GM12872 (cell line): Measurements from ENCODE around the gene PCNX2.

ENCODE experiments used
- TF ChIP-seq, protein P1 (sequence below): IDR thresholded peaks from 3 replicates; pipeline ENCODE4 v1.5.1; 2011; ENCODE audit warnings: low read depth, mild to moderate bottlenecking, low read length, moderate library complexity; ENCODE audit not compliant: insufficient read depth

Gene PCNX2

DNA sequence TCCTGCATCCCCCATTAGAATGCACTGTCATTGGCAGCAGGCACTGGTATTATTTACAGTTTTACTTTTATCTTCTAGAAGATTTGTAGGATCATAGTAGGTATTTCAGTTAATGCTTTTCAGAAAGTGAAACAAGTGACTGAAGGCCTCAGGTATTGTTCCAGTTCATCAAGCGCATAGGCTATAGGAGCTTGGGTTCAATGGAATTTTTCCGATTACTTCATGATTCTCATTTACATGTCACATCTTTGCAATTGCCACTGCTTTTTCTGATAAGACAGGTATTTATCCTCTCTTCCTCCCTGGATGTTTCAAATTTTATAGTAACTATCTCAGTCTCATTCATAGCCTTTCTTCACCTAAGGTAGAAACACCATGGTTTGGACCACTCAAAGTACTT lies 183.8 kb downstream of the PCNX2 start:
- TF ChIP-seq, protein P1, sequence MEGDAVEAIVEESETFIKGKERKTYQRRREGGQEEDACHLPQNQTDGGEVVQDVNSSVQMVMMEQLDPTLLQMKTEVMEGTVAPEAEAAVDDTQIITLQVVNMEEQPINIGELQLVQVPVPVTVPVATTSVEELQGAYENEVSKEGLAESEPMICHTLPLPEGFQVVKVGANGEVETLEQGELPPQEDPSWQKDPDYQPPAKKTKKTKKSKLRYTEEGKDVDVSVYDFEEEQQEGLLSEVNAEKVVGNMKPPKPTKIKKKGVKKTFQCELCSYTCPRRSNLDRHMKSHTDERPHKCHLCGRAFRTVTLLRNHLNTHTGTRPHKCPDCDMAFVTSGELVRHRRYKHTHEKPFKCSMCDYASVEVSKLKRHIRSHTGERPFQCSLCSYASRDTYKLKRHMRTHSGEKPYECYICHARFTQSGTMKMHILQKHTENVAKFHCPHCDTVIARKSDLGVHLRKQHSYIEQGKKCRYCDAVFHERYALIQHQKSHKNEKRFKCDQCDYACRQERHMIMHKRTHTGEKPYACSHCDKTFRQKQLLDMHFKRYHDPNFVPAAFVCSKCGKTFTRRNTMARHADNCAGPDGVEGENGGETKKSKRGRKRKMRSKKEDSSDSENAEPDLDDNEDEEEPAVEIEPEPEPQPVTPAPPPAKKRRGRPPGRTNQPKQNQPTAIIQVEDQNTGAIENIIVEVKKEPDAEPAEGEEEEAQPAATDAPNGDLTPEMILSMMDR = no peak

DNA sequence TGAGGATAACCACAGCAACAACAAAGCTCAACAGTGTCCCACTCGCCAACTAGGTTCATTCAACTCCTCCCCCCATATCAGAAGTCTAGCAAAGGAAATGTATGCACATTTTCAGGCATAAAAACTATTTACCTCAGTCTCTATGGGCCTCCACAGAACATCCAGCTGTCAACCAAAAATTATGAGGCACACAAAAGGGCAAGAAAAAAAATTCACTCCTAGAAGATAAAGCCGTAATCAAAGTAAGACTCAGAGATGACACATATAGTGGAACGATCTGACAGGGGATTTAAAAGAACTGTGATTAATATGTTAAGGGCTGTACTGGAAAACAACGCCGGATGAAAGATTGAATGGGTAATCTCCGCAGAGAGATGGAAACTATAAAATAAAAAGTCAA lies 186.4 kb downstream of the PCNX2 start:
- TF ChIP-seq, protein P1 = no peak

GRCh38 chr1:233107130-233107660 lies 188.3 kb downstream of the PCNX2 start:
- TF ChIP-seq, protein P1 = no peak

GRCh38 chr1:233105225-233105624 lies 190.3 kb downstream of the PCNX2 start:
- TF ChIP-seq, protein P1 = no peak

DNA sequence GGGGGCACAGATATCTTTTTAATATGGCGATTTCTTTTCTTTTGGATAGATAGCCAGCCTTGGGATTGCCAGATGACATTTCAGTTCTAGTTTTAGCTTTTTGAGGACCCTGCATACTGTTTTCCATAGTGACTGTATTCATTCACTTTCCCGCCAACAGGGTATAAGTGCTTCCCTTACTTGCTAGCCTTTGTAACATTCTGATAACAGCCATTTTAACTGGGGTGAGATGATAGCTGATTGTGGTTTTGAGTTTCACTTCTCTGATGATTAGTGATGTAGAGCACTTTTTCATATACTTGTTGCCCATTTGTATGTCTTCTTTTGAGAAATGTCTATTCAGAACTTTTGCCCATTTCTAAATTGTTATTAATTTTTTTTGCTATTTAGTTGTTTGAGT lies 193.2 kb downstream of the PCNX2 start:
- TF ChIP-seq, protein P1 = no peak

- TF ChIP-seq, protein P1 = no peak
Observed at GRCh38 chr1:233097959-233098580, 197.5 kb downstream of the PCNX2 start.

DNA sequence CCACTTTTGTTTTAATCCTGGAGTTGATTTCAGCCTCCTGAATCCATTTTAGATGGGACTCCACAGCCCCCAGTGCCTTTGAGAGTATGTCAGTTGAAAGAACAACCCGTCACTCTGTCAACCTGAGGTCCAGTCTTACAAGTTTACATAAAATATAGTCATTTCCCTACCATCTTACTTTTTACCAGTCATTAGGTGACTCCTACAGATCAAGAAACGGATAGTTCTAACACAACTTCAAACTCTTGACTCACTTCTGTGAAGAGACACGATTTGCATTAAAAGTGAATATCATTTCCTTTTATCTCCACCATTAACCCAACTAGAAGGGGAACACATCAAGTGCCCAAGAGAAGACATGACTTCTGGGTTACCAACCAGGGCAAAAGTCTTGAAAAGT lies 198.0 kb downstream of the PCNX2 start:
- TF ChIP-seq, protein P1 = no peak
